WTC11 (cell line): Measurements from ENCODE around the gene ITPRIP. TPM values are rescaled to one million over a fixed set of nuclear protein-coding genes. Genes with fewer than 3 reads are reported as not detected.

Source experiments
- ATAC-seq: fragments of 200-7000 bp; cut with Tn5 transposase; 2 replicates; pipeline ENCODE4 v1.10.0; 2021; ENCODE audit warnings: mild to moderate bottlenecking, moderate library complexity
- CTCF ChIA-PET: fragments of 300-600 bp; sonication (Branson Sonifier 250); formaldehyde crosslinking; loops from one replicate; lab custom pipeline; 2021; ENCODE audit warnings: antibody characterized with exemption; lab: Charles Lee
- POLR2A ChIA-PET: fragments of 350-600 bp; sonication (Branson Sonifier 250); formaldehyde crosslinking; loops from one replicate; lab custom pipeline; 2021; ENCODE audit warnings: antibody characterized with exemption; lab: Charles Lee
- DNase-seq: peaks from one replicate; pipeline ENCODE4 v3.0.0; 2021; ENCODE audit warnings: low spot score
- H3K27ac Mint-ChIP-seq: 2 replicates; pipeline ENCODE4 v1.8.0; 2021; ENCODE audit warnings: mixed read lengths
- H3K27me3 Mint-ChIP-seq: 2 replicates; pipeline ENCODE4 v1.8.0; 2021; ENCODE audit warnings: low read depth, mild to moderate bottlenecking, moderate library complexity, mixed read lengths
- H3K36me3 Mint-ChIP-seq: 2 replicates; pipeline ENCODE4 v1.8.0; 2021; ENCODE audit warnings: mixed read lengths
- H3K4me1 Mint-ChIP-seq: 2 replicates; pipeline ENCODE4 v1.8.0; 2022; ENCODE audit warnings: mixed read lengths
- H3K4me3 Mint-ChIP-seq: 2 replicates; pipeline ENCODE4 v1.8.0; 2021; ENCODE audit warnings: mild to moderate bottlenecking, moderate library complexity, mixed read lengths
- H3K9me3 Mint-ChIP-seq: 2 replicates; pipeline ENCODE4 v1.8.0; 2021; ENCODE audit warnings: mixed read lengths
- ATF1 ChIP-seq: sonication (generic); formaldehyde crosslinking; IDR thresholded peaks from 2 replicates; pipeline ENCODE4 v1.8.1; 2023; ENCODE audit warnings: mild to moderate bottlenecking, moderate library complexity, missing genetic modification reagents
- CREB1 ChIP-seq: sonication (generic); formaldehyde crosslinking; IDR thresholded peaks from 2 replicates; pipeline ENCODE4 v1.8.0; 2023; ENCODE audit warnings: mild to moderate bottlenecking, missing genetic modification reagents
- ELF4 ChIP-seq: sonication (generic); formaldehyde crosslinking; IDR thresholded peaks from 2 replicates; pipeline ENCODE4 v1.8.1; 2022; ENCODE audit warnings: low read depth, mild to moderate bottlenecking, moderate library complexity, missing genetic modification reagents
- ESRRA ChIP-seq: sonication (generic); formaldehyde crosslinking; IDR thresholded peaks from 2 replicates; pipeline ENCODE4 v1.8.1; 2022; ENCODE audit warnings: mild to moderate bottlenecking, missing genetic modification reagents, borderline replicate concordance
- FOXP1 ChIP-seq: sonication (generic); formaldehyde crosslinking; IDR thresholded peaks from 2 replicates; pipeline ENCODE4 v1.8.0; 2022; ENCODE audit warnings: missing genetic modification reagents, mild to moderate bottlenecking, moderate library complexity, borderline replicate concordance
- MXD4 ChIP-seq: fragments of 250-450 bp; sonication (Bioruptor Pico); IDR thresholded peaks from 2 replicates; pipeline ENCODE4 v1.8.0; 2021; ENCODE audit warnings: mild to moderate bottlenecking, moderate library complexity, borderline replicate concordance
- NFE2L1 ChIP-seq: sonication (generic); formaldehyde crosslinking; IDR thresholded peaks from 2 replicates; pipeline ENCODE4 v1.8.1; 2023; ENCODE audit warnings: missing genetic modification reagents
- NFYB ChIP-seq: sonication (generic); formaldehyde crosslinking; conservative IDR thresholded peaks from 2 replicates; pipeline ENCODE4 v1.8.0; 2022; ENCODE audit warnings: low read depth, missing genetic modification reagents
- NR3C1 ChIP-seq: sonication (generic); formaldehyde crosslinking; conservative IDR thresholded peaks from 2 replicates; pipeline ENCODE4 v1.8.1; 2023; ENCODE audit warnings: low read depth, mild to moderate bottlenecking, missing genetic modification reagents
- RORB ChIP-seq: fragments of 250-450 bp; sonication (Bioruptor Pico); IDR thresholded peaks from 2 replicates; pipeline ENCODE4 v1.9.0; 2021; ENCODE audit warnings: mild to moderate bottlenecking
- SMAD3 ChIP-seq: sonication (generic); formaldehyde crosslinking; IDR thresholded peaks from 2 replicates; pipeline ENCODE4 v1.8.0; 2022; ENCODE audit warnings: missing genetic modification reagents, mild to moderate bottlenecking, borderline replicate concordance
- TEAD4 ChIP-seq: sonication (generic); formaldehyde crosslinking; IDR thresholded peaks from 2 replicates; pipeline ENCODE4 v1.8.0; 2022; ENCODE audit warnings: mild to moderate bottlenecking, missing genetic modification reagents
- total RNA-seq: library from RNA; stranded (reverse); gene quantifications from 3 replicates; pipeline ENCODE4 v1.2.3, GENCODE V29; 2021
- TF ChIP-seq, protein P1 (sequence below): sonication (generic); formaldehyde crosslinking; conservative IDR thresholded peaks from 2 replicates; pipeline ENCODE4 v1.8.1; 2022; ENCODE audit warnings: mild to moderate bottlenecking, missing genetic modification reagents
- TF ChIP-seq, protein P2 (sequence below): fragments of 250-450 bp; sonication (Bioruptor Pico); IDR thresholded peaks from 2 replicates; pipeline ENCODE4 v1.9.0; 2021; ENCODE audit warnings: moderate library complexity, mild to moderate bottlenecking, inconsistent platforms, borderline replicate concordance
- TF ChIP-seq, protein P3 (sequence below): sonication (generic); formaldehyde crosslinking; IDR thresholded peaks from 2 replicates; pipeline ENCODE4 v1.8.1; 2022; ENCODE audit warnings: low read depth, mild to moderate bottlenecking, moderate library complexity, missing genetic modification reagents, borderline replicate concordance
- TF ChIP-seq, protein P4 (sequence below): sonication (generic); formaldehyde crosslinking; IDR thresholded peaks from 2 replicates; pipeline ENCODE4 v1.8.1; 2022; ENCODE audit warnings: low read depth, missing genetic modification reagents, borderline replicate concordance
- TF ChIP-seq, protein P5 (sequence below): sonication (generic); formaldehyde crosslinking; IDR thresholded peaks from 2 replicates; pipeline ENCODE4 v1.8.0; 2022; ENCODE audit warnings: missing genetic modification reagents

Gene ITPRIP
- total RNA-seq, 1 experiment from 2014 or later: 16.8 TPM

DNA sequence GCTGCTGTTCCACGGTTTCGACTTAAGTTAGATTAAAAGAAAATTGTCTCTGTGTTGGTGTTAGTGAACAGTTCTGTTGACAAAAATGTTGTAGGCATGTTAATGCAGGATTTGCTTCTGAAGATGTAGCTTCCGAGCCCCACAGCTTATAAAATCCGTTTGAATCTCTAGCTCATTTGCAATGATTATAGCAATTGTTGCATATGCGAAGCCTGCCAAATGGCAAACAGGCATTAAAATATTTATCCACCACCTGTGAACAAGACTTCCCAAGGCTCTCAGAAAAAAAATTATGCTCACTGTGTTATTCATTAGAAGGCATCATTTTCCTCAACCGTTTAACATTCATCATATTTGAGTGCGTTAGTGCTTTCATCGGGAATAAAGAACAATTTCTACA, 29.6 kb upstream of the ITPRIP start:
- no peak for TF ChIP-seq ELF4 (CRISPR knock-in tag)
- TF ChIP-seq, protein P1, sequence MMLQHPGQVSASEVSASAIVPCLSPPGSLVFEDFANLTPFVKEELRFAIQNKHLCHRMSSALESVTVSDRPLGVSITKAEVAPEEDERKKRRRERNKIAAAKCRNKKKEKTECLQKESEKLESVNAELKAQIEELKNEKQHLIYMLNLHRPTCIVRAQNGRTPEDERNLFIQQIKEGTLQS: no peak
- TF ChIP-seq NFE2L1 (CRISPR knock-in tag): no peak
- no peak for TF ChIP-seq SMAD3 (CRISPR knock-in tag)
- TF ChIP-seq, protein P2, sequence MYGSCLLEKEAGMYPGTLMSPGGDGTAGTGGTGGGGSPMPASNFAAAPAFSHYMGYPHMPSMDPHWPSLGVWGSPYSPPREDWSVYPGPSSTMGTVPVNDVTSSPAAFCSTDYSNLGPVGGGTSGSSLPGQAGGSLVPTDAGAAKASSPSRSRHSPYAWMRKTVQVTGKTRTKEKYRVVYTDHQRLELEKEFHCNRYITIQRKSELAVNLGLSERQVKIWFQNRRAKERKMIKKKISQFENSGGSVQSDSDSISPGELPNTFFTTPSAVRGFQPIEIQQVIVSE (CRISPR knock-in tag): no peak
- no peak for TF ChIP-seq RORB (CRISPR knock-in tag)
- Mint-ChIP-seq H3K9me3 (peaks cover 23% of the 10 kb centered on the region), H3K27me3 (no peaks in the 10 kb centered on the region), H3K27ac (no peak overlapping the region), H3K36me3 (peaks cover 17% of the 10 kb centered on the region), H3K4me1 (peaks cover 14% of the 10 kb centered on the region), H3K4me3 (no peak overlapping the region)
- ChIA-PET POLR2A (no interaction called here), CTCF (interaction anchor here (0.8 to 1.8 kb wide), 6 partner anchors 14 to 255 kb away, joined by 3 to 11 read pairs (median 6); partner anchors contain the start of gene CFAP58)
- no peak for DNase-seq
- ATAC-seq: no peak

DNA sequence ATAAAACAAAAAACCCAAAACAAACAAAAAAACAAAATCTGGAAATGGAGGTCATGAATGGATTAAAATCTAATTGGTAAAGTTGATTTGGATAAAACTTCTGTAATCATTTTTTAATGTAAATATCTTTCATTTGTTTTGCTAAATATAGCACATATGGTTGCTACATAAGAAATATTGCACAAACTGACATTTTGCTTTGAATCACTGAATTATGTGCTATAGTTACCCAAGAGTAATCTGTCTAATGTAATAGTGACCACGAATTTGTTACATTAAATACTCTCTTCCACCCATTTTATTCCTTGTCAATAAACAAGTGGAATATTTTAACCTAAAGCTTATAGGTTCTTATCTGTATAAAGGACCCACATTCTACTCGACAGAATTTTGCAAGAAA, 21.5 kb upstream of the ITPRIP start:
- no peaks in the 10 kb centered on the region; the same call in 1 of the 2 replicates for H3K27me3 Mint-ChIP-seq
- H3K27ac Mint-ChIP-seq: no peak overlapping the region
- peaks cover 5% of the 10 kb centered on the region for H3K36me3 Mint-ChIP-seq
- no peak for TF ChIP-seq FOXP1 (CRISPR knock-in tag)
- no peak for TF ChIP-seq ESRRA (CRISPR knock-in tag)
- TF ChIP-seq NR3C1 (CRISPR knock-in tag): no peak
- TF ChIP-seq, protein P3, sequence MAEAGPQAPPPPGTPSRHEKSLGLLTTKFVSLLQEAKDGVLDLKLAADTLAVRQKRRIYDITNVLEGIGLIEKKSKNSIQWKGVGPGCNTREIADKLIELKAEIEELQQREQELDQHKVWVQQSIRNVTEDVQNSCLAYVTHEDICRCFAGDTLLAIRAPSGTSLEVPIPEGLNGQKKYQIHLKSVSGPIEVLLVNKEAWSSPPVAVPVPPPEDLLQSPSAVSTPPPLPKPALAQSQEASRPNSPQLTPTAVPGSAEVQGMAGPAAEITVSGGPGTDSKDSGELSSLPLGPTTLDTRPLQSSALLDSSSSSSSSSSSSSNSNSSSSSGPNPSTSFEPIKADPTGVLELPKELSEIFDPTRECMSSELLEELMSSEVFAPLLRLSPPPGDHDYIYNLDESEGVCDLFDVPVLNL (CRISPR knock-in tag): no peak
- TF ChIP-seq, protein P1: no peak
- TF ChIP-seq MXD4: no peak
- TF ChIP-seq, protein P4, sequence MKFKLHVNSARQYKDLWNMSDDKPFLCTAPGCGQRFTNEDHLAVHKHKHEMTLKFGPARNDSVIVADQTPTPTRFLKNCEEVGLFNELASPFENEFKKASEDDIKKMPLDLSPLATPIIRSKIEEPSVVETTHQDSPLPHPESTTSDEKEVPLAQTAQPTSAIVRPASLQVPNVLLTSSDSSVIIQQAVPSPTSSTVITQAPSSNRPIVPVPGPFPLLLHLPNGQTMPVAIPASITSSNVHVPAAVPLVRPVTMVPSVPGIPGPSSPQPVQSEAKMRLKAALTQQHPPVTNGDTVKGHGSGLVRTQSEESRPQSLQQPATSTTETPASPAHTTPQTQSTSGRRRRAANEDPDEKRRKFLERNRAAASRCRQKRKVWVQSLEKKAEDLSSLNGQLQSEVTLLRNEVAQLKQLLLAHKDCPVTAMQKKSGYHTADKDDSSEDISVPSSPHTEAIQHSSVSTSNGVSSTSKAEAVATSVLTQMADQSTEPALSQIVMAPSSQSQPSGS (CRISPR knock-in tag): no peak
- TF ChIP-seq SMAD3 (CRISPR knock-in tag): no peak
- no peak for TF ChIP-seq NFYB (CRISPR knock-in tag)
- no peak for TF ChIP-seq TEAD4
- TF ChIP-seq CREB1 (CRISPR knock-in tag): no peak
- TF ChIP-seq, protein P5, sequence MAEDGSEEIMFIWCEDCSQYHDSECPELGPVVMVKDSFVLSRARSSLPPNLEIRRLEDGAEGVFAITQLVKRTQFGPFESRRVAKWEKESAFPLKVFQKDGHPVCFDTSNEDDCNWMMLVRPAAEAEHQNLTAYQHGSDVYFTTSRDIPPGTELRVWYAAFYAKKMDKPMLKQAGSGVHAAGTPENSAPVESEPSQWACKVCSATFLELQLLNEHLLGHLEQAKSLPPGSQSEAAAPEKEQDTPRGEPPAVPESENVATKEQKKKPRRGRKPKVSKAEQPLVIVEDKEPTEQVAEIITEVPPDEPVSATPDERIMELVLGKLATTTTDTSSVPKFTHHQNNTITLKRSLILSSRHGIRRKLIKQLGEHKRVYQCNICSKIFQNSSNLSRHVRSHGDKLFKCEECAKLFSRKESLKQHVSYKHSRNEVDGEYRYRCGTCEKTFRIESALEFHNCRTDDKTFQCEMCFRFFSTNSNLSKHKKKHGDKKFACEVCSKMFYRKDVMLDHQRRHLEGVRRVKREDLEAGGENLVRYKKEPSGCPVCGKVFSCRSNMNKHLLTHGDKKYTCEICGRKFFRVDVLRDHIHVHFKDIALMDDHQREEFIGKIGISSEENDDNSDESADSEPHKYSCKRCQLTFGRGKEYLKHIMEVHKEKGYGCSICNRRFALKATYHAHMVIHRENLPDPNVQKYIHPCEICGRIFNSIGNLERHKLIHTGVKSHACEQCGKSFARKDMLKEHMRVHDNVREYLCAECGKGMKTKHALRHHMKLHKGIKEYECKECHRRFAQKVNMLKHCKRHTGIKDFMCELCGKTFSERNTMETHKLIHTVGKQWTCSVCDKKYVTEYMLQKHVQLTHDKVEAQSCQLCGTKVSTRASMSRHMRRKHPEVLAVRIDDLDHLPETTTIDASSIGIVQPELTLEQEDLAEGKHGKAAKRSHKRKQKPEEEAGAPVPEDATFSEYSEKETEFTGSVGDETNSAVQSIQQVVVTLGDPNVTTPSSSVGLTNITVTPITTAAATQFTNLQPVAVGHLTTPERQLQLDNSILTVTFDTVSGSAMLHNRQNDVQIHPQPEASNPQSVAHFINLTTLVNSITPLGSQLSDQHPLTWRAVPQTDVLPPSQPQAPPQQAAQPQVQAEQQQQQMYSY (CRISPR knock-in tag): no peak
- no peak for TF ChIP-seq ATF1 (CRISPR knock-in tag)
- DNase-seq (no peak), ATAC-seq (no peak)
- H3K4me3 Mint-ChIP-seq: no peak overlapping the region
- POLR2A ChIA-PET: no interaction called here
- CTCF ChIA-PET: no interaction called here
- peaks cover 17% of the 10 kb centered on the region for H3K9me3 Mint-ChIP-seq
- no peaks in the 10 kb centered on the region for H3K4me1 Mint-ChIP-seq
